C4-2B (cell line): ENCODE measurements around the gene RPL15.

Source experiments
- H3K27ac ChIP-seq: fragments of 450-650 bp; 2 replicates; pipeline ENCODE4 v1.5.1; 2017
- CTCF ChIP-seq: fragments of 450-650 bp; conservative IDR thresholded peaks from 2 replicates; pipeline ENCODE4 v1.5.1; 2017; ENCODE audit warnings: mild to moderate bottlenecking
- ZFX ChIP-seq: fragments of 450-650 bp; IDR thresholded peaks from 2 replicates; pipeline ENCODE4 v1.6.1; 2017

RPL15 gene

DNA sequence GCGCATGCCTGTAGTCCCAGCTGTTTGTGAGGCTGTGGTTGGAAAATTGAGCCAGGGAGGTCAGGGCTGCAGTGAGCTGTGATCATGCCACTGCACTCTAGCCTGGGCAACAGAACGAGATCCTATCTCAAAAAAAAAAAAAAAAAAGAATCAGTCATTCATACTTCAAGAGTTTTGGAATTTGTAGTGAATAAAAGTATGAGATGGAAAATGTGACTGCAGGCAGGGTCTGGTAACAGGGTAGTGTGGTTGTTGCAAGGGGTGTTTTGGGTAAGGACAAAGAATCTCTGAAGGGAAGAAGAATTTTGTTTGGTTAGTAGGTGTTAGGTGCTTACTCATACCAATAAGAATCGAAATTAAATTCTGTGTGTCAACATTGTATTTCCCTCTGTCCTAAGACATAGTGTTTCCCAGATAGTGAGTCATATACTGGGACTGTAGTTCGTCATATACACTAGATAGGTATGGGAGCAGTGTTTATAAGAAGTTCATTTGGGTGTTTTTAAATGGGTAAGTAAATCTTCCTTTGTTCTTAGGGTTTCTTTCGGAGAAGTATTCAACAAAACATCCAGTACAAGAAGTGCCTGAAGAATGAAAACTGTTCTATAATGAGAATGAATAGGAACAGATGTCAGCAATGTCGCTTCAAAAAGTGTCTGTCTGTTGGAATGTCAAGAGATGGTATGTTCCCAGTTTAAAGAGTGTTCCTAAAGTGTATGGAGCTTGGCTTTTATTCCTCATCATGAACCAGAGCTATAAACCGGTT lies 42.4 kb downstream of the RPL15 start:
- peak overlapping the region; percentile 77 for H3K27ac ChIP-seq
- TF ChIP-seq CTCF (no peak), ZFX (no peak)

GRCh38 chr3:23960649-23961048 lies 43.7 kb downstream of the RPL15 start:
- H3K27ac ChIP-seq = peak overlapping the region; percentile 53
- TF ChIP-seq ZFX (no peak), CTCF (no peak)

- no peak overlapping the region for H3K27ac ChIP-seq
- TF ChIP-seq ZFX (no peak), CTCF (no peak)
These were observed 44.1 kb downstream of the RPL15 start for GRCh38 chr3:23961066-23961465.

DNA sequence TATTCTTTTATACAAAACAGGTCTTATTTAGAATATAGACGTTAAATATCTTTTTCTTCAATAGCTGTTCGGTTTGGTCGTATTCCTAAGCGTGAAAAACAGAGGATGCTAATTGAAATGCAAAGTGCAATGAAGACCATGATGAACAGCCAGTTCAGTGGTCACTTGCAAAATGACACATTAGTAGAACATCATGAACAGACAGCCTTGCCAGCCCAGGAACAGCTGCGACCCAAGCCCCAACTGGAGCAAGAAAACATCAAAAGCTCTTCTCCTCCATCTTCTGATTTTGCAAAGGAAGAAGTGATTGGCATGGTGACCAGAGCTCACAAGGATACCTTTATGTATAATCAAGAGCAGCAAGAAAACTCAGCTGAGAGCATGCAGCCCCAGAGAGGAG lies 45.0 kb downstream of the RPL15 start:
- TF ChIP-seq CTCF (no peak), ZFX (no peak)
- H3K27ac ChIP-seq = no peak overlapping the region

DNA sequence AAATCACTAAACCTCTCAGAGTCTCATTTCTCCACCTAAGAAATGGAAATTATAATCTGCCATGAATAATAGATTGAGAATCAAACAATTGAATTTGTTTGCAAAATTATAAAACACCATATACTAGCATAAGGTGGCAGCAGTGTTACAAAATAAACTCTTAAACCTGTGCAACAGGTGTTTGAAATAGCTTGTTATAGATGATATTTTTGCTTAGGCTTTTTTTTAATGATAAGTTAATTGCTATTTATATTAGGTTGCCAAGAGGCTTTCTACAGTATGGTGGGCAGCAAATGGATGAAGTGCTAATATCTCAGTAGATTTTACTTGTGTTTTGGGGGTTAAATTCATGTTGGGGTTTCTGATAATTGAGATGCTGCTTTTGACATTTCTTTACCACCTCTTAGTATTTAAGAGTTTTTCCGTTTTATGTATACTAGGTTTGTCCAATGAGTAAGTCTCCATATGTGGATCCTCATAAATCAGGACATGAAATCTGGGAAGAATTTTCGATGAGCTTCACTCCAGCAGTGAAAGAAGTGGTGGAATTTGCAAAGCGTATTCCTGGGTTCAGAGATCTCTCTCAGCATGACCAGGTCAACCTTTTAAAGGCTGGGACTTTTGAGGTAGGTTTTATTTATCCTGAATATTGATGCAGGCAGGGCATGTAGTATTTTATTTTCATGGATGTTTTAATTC lies 47.8 kb downstream of the RPL15 start:
- TF ChIP-seq CTCF (peak; percentile 11), ZFX (no peak)
- no peak overlapping the region for H3K27ac ChIP-seq

DNA sequence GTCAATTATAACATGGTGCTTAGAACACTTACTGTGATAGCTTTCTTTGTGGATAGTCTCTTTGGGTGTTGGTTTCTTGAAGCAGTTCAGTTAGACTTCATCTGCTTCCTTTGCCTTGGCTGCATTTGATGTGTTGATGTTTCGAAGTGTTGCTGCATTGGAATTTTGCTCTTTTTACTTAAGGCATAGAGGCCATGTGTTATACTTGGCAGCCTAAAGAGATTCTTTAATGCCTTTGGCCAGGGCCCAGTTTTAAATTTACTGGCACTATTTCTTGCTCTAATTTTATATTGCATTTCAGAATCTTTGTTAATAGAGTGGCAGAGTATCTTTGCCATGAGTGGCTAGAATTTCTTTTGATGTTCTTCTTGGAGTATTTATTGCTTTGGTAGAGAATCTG lies 49.4 kb downstream of the RPL15 start:
- no peak overlapping the region for H3K27ac ChIP-seq

More for the DNA sequence above, 49.4 kb downstream of the RPL15 start:
- TF ChIP-seq ZFX (no peak), CTCF (no peak)
